HepG2 (cell line): ENCODE data around the gene TRIM31. TPM values are rescaled to one million over a fixed set of nuclear protein-coding genes. Genes with fewer than 3 reads are reported as not detected.

Source experiments
- ASH2L ChIP-seq: fragments of 300-600, 200-600 bp; sonication (generic); IDR thresholded peaks from 2 replicates; pipeline ENCODE4 v1.7.0; 2017; ENCODE audit warnings: low read depth, mild to moderate bottlenecking, moderate library complexity, mixed read lengths, low read length; ENCODE audit not compliant: insufficient read length
- ELF1 ChIP-seq: sonication (generic); formaldehyde crosslinking; IDR thresholded peaks from 2 replicates; pipeline ENCODE4 v1.4.0; 2020; ENCODE audit warnings: missing genetic modification reagents
- HOXA3 ChIP-seq: sonication (generic); formaldehyde crosslinking; IDR thresholded peaks from 2 replicates; pipeline ENCODE4 v1.5.0; 2020; ENCODE audit warnings: missing genetic modification reagents
- HOXA7 ChIP-seq: sonication (generic); formaldehyde crosslinking; IDR thresholded peaks from 2 replicates; pipeline ENCODE4 v1.8.1; 2022; ENCODE audit warnings: mild to moderate bottlenecking, missing genetic modification reagents, moderate library complexity
- MED13 ChIP-seq: sonication (generic); formaldehyde crosslinking; IDR thresholded peaks from 2 replicates; pipeline ENCODE4 v1.5.0; 2020; ENCODE audit warnings: missing genetic modification reagents
- SMARCC2 ChIP-seq: fragments of 450-650 bp; IDR thresholded peaks from 2 replicates; pipeline ENCODE4 v1.6.1; 2017; ENCODE audit warnings: antibody characterized with exemption, mild to moderate bottlenecking
- SP1 ChIP-seq, 2 experiments: fragments of 450-650 bp in 1 of 2; sonication (generic) in 1 of 2; formaldehyde crosslinking in 1 of 2; IDR thresholded peaks; 2 replicates each; pipeline versions ENCODE4 v1.4.0 to v1.6.1; 2016 to 2020; ENCODE audit warnings: missing genetic modification reagents in 1 of 2
- SP5 ChIP-seq: IDR thresholded peaks from 2 replicates; pipeline ENCODE4 v1.6.1; 2016; ENCODE audit warnings: low read depth, borderline replicate concordance
- ZBTB8A ChIP-seq: sonication (generic); formaldehyde crosslinking; IDR thresholded peaks from 2 replicates; pipeline ENCODE4 v1.4.0; 2020; ENCODE audit warnings: mild to moderate bottlenecking, low read depth, missing genetic modification reagents, borderline replicate concordance
- polyA plus RNA-seq, 8 experiments: library from polyadenylated mRNA; depleted of rRNA in 3 of 8; stranded (reverse) in 7 of 8; unstranded in 1 of 8; fragments of >200 nt; fragmentation: Illumina TruSeq in 4 of 8; extraction: Trizol in 4 of 8; gene quantifications; 2 replicates each; pipeline versions ENCODE4 v1.2.1 to v1.2.3, GENCODE V29; 2011 to 2016; ENCODE audit warnings: low read depth in 4 of 8, missing spikeins in 1 of 8, mixed read lengths in 1 of 8; ENCODE audit not compliant: insufficient read depth in 1 of 8
- total RNA-seq, 5 experiments: library from RNA; depleted of rRNA; stranded (reverse); fragments of >200 nt; fragmentation: Illumina TruSeq; extraction: Trizol; gene quantifications; 2 replicates each; pipeline ENCODE4 v1.2.3, GENCODE V29; 2016; ENCODE audit warnings: low read depth in 1 of 5
- TF ChIP-seq, protein P1 (sequence below): sonication (generic); formaldehyde crosslinking; IDR thresholded peaks from 2 replicates; pipeline ENCODE4 v1.4.0; 2020; ENCODE audit warnings: missing genetic modification reagents, borderline replicate concordance
- TF ChIP-seq, protein P2 (sequence below): sonication (generic); formaldehyde crosslinking; IDR thresholded peaks from 2 replicates; pipeline ENCODE4 v1.4.0; 2020; ENCODE audit warnings: missing genetic modification reagents, low read depth, mild to moderate bottlenecking, borderline replicate concordance
- TF ChIP-seq, protein P3 (sequence below): sonication (generic); formaldehyde crosslinking; IDR thresholded peaks from 2 replicates; pipeline ENCODE4 v1.5.1; 2020; ENCODE audit warnings: missing genetic modification reagents, mild to moderate bottlenecking, borderline replicate concordance
- TF ChIP-seq, protein P4 (sequence below): IDR thresholded peaks from 2 replicates; pipeline ENCODE4 v1.6.1; 2012; ENCODE audit warnings: low read length, improper control_type of control experiment
- TF ChIP-seq, protein P5 (sequence below): IDR thresholded peaks from 2 replicates; pipeline ENCODE4 v1.6.1; 2016; ENCODE audit warnings: low read depth, control low read depth
- TF ChIP-seq, protein P6 (sequence below): sonication (generic); formaldehyde crosslinking; IDR thresholded peaks from 2 replicates; pipeline ENCODE4 v1.5.1; 2020; ENCODE audit warnings: missing genetic modification reagents, mild to moderate bottlenecking, borderline replicate concordance

TRIM31 gene
- total and polyA plus RNA-seq, 2 of the 13 experiments (the other 11 are each of a cell fraction or from before 2014, with no cell fraction given) = 0.13 to 0.51 TPM

DNA sequence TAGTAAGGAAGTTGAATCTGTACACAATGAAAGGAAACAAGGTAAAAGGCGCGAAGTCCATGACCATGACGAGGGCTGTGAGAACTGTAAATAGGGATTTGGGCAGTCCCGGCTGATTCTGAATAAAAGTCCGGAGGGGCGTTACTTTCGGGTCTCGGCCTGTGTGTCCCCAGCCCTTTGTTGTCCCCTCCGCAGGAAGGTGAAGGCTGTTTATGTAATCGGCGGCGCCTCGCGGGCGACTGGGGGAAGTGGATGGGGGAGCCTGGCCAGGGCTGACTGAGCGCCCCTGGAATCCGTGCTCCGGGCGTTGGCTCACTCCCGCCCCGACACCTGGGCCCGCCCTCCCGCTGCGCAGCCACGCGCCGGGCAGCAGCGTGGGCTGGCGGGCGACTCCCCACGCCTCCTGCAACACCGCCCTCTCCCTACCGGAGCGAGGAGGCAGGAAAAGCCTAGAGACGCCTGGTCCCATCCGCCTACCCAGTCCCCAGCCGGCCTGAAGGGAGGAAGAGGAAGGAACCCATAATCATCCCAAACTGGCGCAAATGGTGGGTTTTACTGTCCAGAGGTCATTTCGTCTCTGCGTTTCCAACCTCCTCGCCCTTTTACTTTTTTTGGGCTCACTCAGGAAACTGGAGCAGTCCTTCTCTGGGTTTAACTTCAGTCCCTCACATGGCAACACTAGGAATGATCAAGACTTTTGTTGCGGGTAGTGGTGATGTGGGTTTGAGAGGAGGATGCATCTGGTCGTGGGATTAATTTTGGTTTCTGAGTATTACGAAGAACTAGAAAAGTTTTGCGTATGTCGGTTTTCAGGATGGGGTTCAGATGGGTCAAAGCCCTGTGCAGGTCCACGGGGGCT, 12.1 kb downstream of the TRIM31 start (continued):
- TF ChIP-seq, protein P1, sequence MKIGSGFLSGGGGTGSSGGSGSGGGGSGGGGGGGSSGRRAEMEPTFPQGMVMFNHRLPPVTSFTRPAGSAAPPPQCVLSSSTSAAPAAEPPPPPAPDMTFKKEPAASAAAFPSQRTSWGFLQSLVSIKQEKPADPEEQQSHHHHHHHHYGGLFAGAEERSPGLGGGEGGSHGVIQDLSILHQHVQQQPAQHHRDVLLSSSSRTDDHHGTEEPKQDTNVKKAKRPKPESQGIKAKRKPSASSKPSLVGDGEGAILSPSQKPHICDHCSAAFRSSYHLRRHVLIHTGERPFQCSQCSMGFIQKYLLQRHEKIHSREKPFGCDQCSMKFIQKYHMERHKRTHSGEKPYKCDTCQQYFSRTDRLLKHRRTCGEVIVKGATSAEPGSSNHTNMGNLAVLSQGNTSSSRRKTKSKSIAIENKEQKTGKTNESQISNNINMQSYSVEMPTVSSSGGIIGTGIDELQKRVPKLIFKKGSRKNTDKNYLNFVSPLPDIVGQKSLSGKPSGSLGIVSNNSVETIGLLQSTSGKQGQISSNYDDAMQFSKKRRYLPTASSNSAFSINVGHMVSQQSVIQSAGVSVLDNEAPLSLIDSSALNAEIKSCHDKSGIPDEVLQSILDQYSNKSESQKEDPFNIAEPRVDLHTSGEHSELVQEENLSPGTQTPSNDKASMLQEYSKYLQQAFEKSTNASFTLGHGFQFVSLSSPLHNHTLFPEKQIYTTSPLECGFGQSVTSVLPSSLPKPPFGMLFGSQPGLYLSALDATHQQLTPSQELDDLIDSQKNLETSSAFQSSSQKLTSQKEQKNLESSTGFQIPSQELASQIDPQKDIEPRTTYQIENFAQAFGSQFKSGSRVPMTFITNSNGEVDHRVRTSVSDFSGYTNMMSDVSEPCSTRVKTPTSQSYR (CRISPR knock-in tag) = peak; percentile 62
- TF ChIP-seq, protein P2, sequence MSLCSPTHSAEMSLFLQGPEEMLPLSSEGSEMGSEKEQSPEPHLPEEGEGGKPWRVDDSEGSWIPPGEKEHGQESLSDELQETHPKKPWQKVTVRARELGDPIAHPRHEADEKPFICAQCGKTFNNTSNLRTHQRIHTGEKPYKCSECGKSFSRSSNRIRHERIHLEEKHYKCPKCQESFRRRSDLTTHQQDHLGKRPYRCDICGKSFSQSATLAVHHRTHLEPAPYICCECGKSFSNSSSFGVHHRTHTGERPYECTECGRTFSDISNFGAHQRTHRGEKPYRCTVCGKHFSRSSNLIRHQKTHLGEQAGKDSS (CRISPR knock-in tag) = 0 out of 2 replicates have a peak, but pooled peaks have one; percentile 41
- TF ChIP-seq ASH2L (peak; percentile 56), ZBTB8A (CRISPR knock-in tag) (no peak; the same call in 1 of the 2 replicates), HOXA3 (no peak; the same call in 1 of the 2 replicates), MED13 (CRISPR knock-in tag) (no peak), HOXA7 (no peak), SMARCC2 (no peak), SP1 (IDR thresholded peaks at IDR 0.05) (no peak), SP1 (CRISPR knock-in tag; IDR thresholded peaks at IDR 0.05) (0 out of 2 replicates have a peak, but pooled peaks have one; percentile 35), ELF1 (CRISPR knock-in tag) (peak; percentile 69), SP5 (CRISPR knock-in tag) (no peak; the same call in 1 of the 2 replicates)
- TF ChIP-seq, protein P3, sequence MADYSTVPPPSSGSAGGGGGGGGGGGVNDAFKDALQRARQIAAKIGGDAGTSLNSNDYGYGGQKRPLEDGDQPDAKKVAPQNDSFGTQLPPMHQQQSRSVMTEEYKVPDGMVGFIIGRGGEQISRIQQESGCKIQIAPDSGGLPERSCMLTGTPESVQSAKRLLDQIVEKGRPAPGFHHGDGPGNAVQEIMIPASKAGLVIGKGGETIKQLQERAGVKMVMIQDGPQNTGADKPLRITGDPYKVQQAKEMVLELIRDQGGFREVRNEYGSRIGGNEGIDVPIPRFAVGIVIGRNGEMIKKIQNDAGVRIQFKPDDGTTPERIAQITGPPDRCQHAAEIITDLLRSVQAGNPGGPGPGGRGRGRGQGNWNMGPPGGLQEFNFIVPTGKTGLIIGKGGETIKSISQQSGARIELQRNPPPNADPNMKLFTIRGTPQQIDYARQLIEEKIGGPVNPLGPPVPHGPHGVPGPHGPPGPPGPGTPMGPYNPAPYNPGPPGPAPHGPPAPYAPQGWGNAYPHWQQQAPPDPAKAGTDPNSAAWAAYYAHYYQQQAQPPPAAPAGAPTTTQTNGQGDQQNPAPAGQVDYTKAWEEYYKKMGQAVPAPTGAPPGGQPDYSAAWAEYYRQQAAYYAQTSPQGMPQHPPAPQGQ (CRISPR knock-in tag) = 0 out of 2 replicates have a peak, but pooled peaks have one; percentile 37
- TF ChIP-seq, protein P4, sequence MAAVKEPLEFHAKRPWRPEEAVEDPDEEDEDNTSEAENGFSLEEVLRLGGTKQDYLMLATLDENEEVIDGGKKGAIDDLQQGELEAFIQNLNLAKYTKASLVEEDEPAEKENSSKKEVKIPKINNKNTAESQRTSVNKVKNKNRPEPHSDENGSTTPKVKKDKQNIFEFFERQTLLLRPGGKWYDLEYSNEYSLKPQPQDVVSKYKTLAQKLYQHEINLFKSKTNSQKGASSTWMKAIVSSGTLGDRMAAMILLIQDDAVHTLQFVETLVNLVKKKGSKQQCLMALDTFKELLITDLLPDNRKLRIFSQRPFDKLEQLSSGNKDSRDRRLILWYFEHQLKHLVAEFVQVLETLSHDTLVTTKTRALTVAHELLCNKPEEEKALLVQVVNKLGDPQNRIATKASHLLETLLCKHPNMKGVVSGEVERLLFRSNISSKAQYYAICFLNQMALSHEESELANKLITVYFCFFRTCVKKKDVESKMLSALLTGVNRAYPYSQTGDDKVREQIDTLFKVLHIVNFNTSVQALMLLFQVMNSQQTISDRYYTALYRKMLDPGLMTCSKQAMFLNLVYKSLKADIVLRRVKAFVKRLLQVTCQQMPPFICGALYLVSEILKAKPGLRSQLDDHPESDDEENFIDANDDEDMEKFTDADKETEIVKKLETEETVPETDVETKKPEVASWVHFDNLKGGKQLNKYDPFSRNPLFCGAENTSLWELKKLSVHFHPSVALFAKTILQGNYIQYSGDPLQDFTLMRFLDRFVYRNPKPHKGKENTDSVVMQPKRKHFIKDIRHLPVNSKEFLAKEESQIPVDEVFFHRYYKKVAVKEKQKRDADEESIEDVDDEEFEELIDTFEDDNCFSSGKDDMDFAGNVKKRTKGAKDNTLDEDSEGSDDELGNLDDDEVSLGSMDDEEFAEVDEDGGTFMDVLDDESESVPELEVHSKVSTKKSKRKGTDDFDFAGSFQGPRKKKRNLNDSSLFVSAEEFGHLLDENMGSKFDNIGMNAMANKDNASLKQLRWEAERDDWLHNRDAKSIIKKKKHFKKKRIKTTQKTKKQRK = no peak
- TF ChIP-seq, protein P5, sequence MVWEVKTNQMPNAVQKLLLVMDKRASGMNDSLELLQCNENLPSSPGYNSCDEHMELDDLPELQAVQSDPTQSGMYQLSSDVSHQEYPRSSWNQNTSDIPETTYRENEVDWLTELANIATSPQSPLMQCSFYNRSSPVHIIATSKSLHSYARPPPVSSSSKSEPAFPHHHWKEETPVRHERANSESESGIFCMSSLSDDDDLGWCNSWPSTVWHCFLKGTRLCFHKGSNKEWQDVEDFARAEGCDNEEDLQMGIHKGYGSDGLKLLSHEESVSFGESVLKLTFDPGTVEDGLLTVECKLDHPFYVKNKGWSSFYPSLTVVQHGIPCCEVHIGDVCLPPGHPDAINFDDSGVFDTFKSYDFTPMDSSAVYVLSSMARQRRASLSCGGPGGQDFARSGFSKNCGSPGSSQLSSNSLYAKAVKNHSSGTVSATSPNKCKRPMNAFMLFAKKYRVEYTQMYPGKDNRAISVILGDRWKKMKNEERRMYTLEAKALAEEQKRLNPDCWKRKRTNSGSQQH = peak; percentile 56; the same call in 1 of the 2 replicates
- TF ChIP-seq, protein P6, sequence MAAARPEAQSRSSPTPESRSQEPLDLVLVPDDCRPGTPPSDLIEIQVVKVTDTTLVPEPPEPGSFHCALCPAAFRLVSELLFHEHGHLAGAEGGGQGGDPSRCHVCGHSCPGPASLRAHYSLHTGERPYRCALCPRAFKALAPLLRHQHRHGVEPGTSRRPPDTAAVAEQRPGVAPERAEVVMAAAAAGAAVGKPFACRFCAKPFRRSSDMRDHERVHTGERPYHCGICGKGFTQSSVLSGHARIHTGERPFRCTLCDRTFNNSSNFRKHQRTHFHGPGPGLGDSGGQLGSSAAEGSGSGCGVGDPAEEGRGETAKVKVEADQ = no peak
